ENCODE measurements around the gene ADK. TPM values are rescaled to one million over a fixed set of nuclear protein-coding genes. Genes with fewer than 3 reads are reported as not detected.

Gene ADK
- total RNA-seq, 1 donor from 2014 or later, result 63.2 TPM

- no peak for DNase-seq (ENCODE audit: low read depth, low spot score)
Measured at GRCh38 chr10:74593470-74593869, 442.4 kb downstream of the ADK start.

- no peak for DNase-seq (ENCODE audit: low read depth, low spot score)
Measured at GRCh38 chr10:74596713-74597112, 445.7 kb downstream of the ADK start.

- DNase-seq (ENCODE audit: low read depth, low spot score), result no peak
Measured at GRCh38 chr10:74598891-74599566, 448.0 kb downstream of the ADK start.

- no peak for DNase-seq (ENCODE audit: low read depth, low spot score)
Measured at GRCh38 chr10:74599672-74600071, 448.7 kb downstream of the ADK start.

GRCh38 chr10:74600170-74600569 is 449.1 kb downstream of the ADK start:
- no peak for DNase-seq (ENCODE audit: low read depth, low spot score)

GRCh38 chr10:74602576-74602975 is 451.6 kb downstream of the ADK start:
- no peak for DNase-seq (ENCODE audit: low read depth, low spot score)

GRCh38 chr10:74610299-74610698 is 459.3 kb downstream of the ADK start:
- DNase-seq (ENCODE audit: low read depth, low spot score), result no peak

GRCh38 chr10:74612195-74612594 is 461.2 kb downstream of the ADK start:
- no peak for DNase-seq (ENCODE audit: low read depth, low spot score)

GRCh38 chr10:74620626-74621025 is 469.6 kb downstream of the ADK start:
- DNase-seq (ENCODE audit: low read depth, low spot score), result no peak

GRCh38 chr10:74623786-74624185 is 472.8 kb downstream of the ADK start:
- DNase-seq (ENCODE audit: low read depth, low spot score), result no peak

GRCh38 chr10:74624501-74624900 is 473.5 kb downstream of the ADK start:
- DNase-seq (ENCODE audit: low read depth, low spot score), result no peak

- DNase-seq (ENCODE audit: low read depth, low spot score), result no peak
Measured at GRCh38 chr10:74628136-74628535, 477.1 kb downstream of the ADK start.

GRCh38 chr10:74634995-74635536 is 484.0 kb downstream of the ADK start:
- no peak for DNase-seq (ENCODE audit: low read depth, low spot score)

- DNase-seq (ENCODE audit: low read depth, low spot score), result no peak
Measured at GRCh38 chr10:74635655-74636054, 484.6 kb downstream of the ADK start.

GRCh38 chr10:74637685-74638084 is 486.7 kb downstream of the ADK start:
- no peak for DNase-seq (ENCODE audit: low read depth, low spot score)

GRCh38 chr10:74640134-74640921 is 489.3 kb downstream of the ADK start:
- no peak for DNase-seq (ENCODE audit: low read depth, low spot score)

- DNase-seq (ENCODE audit: low read depth, low spot score), result no peak
Measured at GRCh38 chr10:74641659-74642058, 490.6 kb downstream of the ADK start.

- no peak for DNase-seq (ENCODE audit: low read depth, low spot score)
Measured at GRCh38 chr10:74642901-74643595, 492.0 kb downstream of the ADK start.

- DNase-seq (ENCODE audit: low read depth, low spot score), result no peak
Measured at GRCh38 chr10:74643596-74643975, 492.6 kb downstream of the ADK start.

GRCh38 chr10:74644738-74645137 is 493.7 kb downstream of the ADK start:
- DNase-seq (ENCODE audit: low read depth, low spot score), result no peak

GRCh38 chr10:74645692-74646091 is 494.7 kb downstream of the ADK start:
- DNase-seq (ENCODE audit: low read depth, low spot score), result no peak

GRCh38 chr10:74650613-74651012 is 499.6 kb downstream of the ADK start:
- no peak for DNase-seq (ENCODE audit: low read depth, low spot score)

All from pulmonary artery endothelial cell (primary cell).